Temporal lobe (tissue), 1 donor: ENCODE measurements around the gene ALKBH8. TPM values are rescaled to one million over a fixed set of nuclear protein-coding genes. Genes with fewer than 3 reads are reported as not detected.

ENCODE experiments used
- total RNA-seq: library from RNA; depleted of rRNA; stranded (reverse); fragments of >200 nt; gene quantifications from one replicate; pipeline ENCODE4 v1.2.3, GENCODE V29; 2014

ALKBH8 gene
- total RNA-seq, 1 donor from 2014 or later, result 18.2 TPM

Other genes starting within 250 kb of the ALKBH8 start
- 24.8 TPM for gene CWF19L2, start 107.9 kb downstream of the ALKBH8 start, total RNA-seq
- 119 TPM for gene ELMOD1, start 25.4 kb upstream of the ALKBH8 start, total RNA-seq
- gene SLN, start 146.3 kb upstream of the ALKBH8 start, total RNA-seq, result 27.0 TPM